HL-60/S4 treated with retinoic acid at 250 ng/mL for 4 days and 3 days (cell line): ENCODE measurements around the gene CCDC171.
"Not testable (repeated sequence)": the region's sequence is repeated elsewhere in the genome, so short reads cannot be mapped to it uniquely, and the experiment has no call there.

ENCODE experiments used
- in situ Hi-C: fragments of 300-500 bp; cut with MboI; formaldehyde crosslinking; loops from 2 replicates; pipeline ENCODE4 v1.7.0; 2022; ENCODE audit warnings: low sequenced_read_pairs

Gene CCDC171

GRCh38 chr9:15543047-15543813 is 9.6 kb upstream of the CCDC171 start:
- in situ Hi-C loops, result no loop called here

- in situ Hi-C loops, result no loop called here
Observed at GRCh38 chr9:15549611-15550010, 3.2 kb upstream of the CCDC171 start.

- in situ Hi-C loops, result no loop called here
Observed at GRCh38 chr9:15553528-15553898, 670 bp downstream of the CCDC171 start.

GRCh38 chr9:15570769-15571168 is 17.9 kb downstream of the CCDC171 start:
- in situ Hi-C loops, result no loop called here

GRCh38 chr9:15572200-15572770 is 19.4 kb downstream of the CCDC171 start:
- in situ Hi-C loops, result no loop called here

- in situ Hi-C loops, result no loop called here
Observed at GRCh38 chr9:15576350-15577050, 23.7 kb downstream of the CCDC171 start.

GRCh38 chr9:15578714-15579113 is 25.9 kb downstream of the CCDC171 start:
- in situ Hi-C loops, result no loop called here

GRCh38 chr9:15584379-15584778 is 31.5 kb downstream of the CCDC171 start:
- in situ Hi-C loops, result no loop called here

GRCh38 chr9:15592317-15592716 is 39.5 kb downstream of the CCDC171 start:
- in situ Hi-C loops, result no loop called here

- in situ Hi-C loops, result not testable (repeated sequence)
Observed at GRCh38 chr9:15592940-15593339, 40.1 kb downstream of the CCDC171 start.

- in situ Hi-C loops, result not testable (repeated sequence)
Observed at GRCh38 chr9:15600666-15601330, 48.0 kb downstream of the CCDC171 start.

GRCh38 chr9:15606643-15607472 is 54.0 kb downstream of the CCDC171 start:
- in situ Hi-C loops, result no loop called here

- in situ Hi-C loops, result no loop called here
Observed at GRCh38 chr9:15612962-15613361, 60.1 kb downstream of the CCDC171 start.

- in situ Hi-C loops, result no loop called here
Observed at GRCh38 chr9:15617782-15618181, 64.9 kb downstream of the CCDC171 start.

- in situ Hi-C loops, result no loop called here
Observed at GRCh38 chr9:15618540-15619331, 65.9 kb downstream of the CCDC171 start.

GRCh38 chr9:15622318-15622971 is 69.6 kb downstream of the CCDC171 start:
- in situ Hi-C loops, result no loop called here

GRCh38 chr9:15635752-15636151 is 82.9 kb downstream of the CCDC171 start:
- in situ Hi-C loops, result no loop called here

GRCh38 chr9:15640121-15640520 is 87.3 kb downstream of the CCDC171 start:
- in situ Hi-C loops, result no loop called here

- in situ Hi-C loops, result no loop called here
Observed at GRCh38 chr9:15641291-15641690, 88.4 kb downstream of the CCDC171 start.
